NOMO-1 (cell line): ENCODE data around the gene NF1.
"Not testable (repeated sequence)": the region's sequence is repeated elsewhere in the genome, so short reads cannot be mapped to it uniquely, and the experiment has no call there.

Experiments used
- DNase-seq, 2 experiments: peaks; one replicate each; lab custom pipeline; 2025; ENCODE audit not compliant: unreplicated experiment in 2 of 2; lab: John Stamatoyannopoulos, UW

NF1 gene

GRCh38 chr17:31176143-31176542 lies 81.4 kb downstream of the NF1 start:
- not testable (repeated sequence) for DNase-seq

- not testable (repeated sequence) for DNase-seq
Measured at GRCh38 chr17:31178951-31179350, 84.2 kb downstream of the NF1 start.

- DNase-seq = no peak
Measured at GRCh38 chr17:31195305-31195704, 100.5 kb downstream of the NF1 start.

GRCh38 chr17:31198026-31198425 lies 103.2 kb downstream of the NF1 start:
- no peak for DNase-seq

GRCh38 chr17:31198666-31199065 lies 103.9 kb downstream of the NF1 start:
- DNase-seq = not testable (repeated sequence)

- DNase-seq = no peak
Measured at GRCh38 chr17:31200287-31200686, 105.5 kb downstream of the NF1 start.

- DNase-seq = no peak
Measured at GRCh38 chr17:31202968-31203367, 108.2 kb downstream of the NF1 start.

GRCh38 chr17:31211352-31212012 lies 116.7 kb downstream of the NF1 start:
- DNase-seq = no peak

GRCh38 chr17:31216031-31216751 lies 121.4 kb downstream of the NF1 start:
- peak in 1 of 2 experiments; percentile 23 for DNase-seq

GRCh38 chr17:31224366-31224765 lies 129.6 kb downstream of the NF1 start:
- DNase-seq = no peak

- peak; percentile 44 to 93 for DNase-seq
Measured at GRCh38 chr17:31225831-31226230, 131.1 kb downstream of the NF1 start.

- peak; percentile 31 to 56 for DNase-seq
Measured at GRCh38 chr17:31226373-31226772, 131.6 kb downstream of the NF1 start.

- no peak for DNase-seq
Measured at GRCh38 chr17:31226950-31227349, 132.2 kb downstream of the NF1 start.

- peak in 1 of 2 experiments; percentile 12 for DNase-seq
Measured at GRCh38 chr17:31231852-31232251, 137.1 kb downstream of the NF1 start.

- DNase-seq = no peak
Measured at GRCh38 chr17:31235110-31235509, 140.3 kb downstream of the NF1 start.

- no peak for DNase-seq
Measured at GRCh38 chr17:31236137-31236536, 141.4 kb downstream of the NF1 start.

- DNase-seq = no peak
Measured at GRCh38 chr17:31236712-31237111, 141.9 kb downstream of the NF1 start.

GRCh38 chr17:31241116-31241515 lies 146.3 kb downstream of the NF1 start:
- no peak for DNase-seq

- no peak for DNase-seq
Measured at GRCh38 chr17:31248986-31249834, 154.4 kb downstream of the NF1 start.

- no peak for DNase-seq
Measured at GRCh38 chr17:31249835-31250141, 155.0 kb downstream of the NF1 start.

GRCh38 chr17:31250229-31250628 lies 155.5 kb downstream of the NF1 start:
- DNase-seq = no peak
